GM19455 (cell line): Measurements from ENCODE around the gene ABCF3.

Experiments
- ATAC-seq: cut with Tn5 transposase; IDR thresholded peaks from one replicate; pipeline ENCODE4 v1.9.1; 2021; ENCODE audit not compliant: unreplicated experiment

Gene ABCF3

GRCh38 chr3:184185461-184186183 lies 377 bp upstream of the ABCF3 start:
- ATAC-seq, result peak; percentile 85

- no peak for ATAC-seq
Measured at GRCh38 chr3:184186902-184187207, 856 bp downstream of the ABCF3 start.

GRCh38 chr3:184188080-184188479 lies 2.1 kb downstream of the ABCF3 start:
- ATAC-seq, result no peak

- no peak for ATAC-seq
Measured at GRCh38 chr3:184189421-184189820, 3.4 kb downstream of the ABCF3 start.

- ATAC-seq, result no peak
Measured at GRCh38 chr3:184192889-184193288, 6.9 kb downstream of the ABCF3 start.

GRCh38 chr3:184193991-184194539 lies 8.1 kb downstream of the ABCF3 start:
- ATAC-seq, result no peak

- ATAC-seq, result no peak
Measured at GRCh38 chr3:184196536-184196935, 10.5 kb downstream of the ABCF3 start.

GRCh38 chr3:184198509-184198908 lies 12.5 kb downstream of the ABCF3 start:
- no peak for ATAC-seq

- no peak for ATAC-seq
Measured at GRCh38 chr3:184200825-184201224, 14.8 kb downstream of the ABCF3 start.

GRCh38 chr3:184203526-184203925 lies 17.5 kb downstream of the ABCF3 start:
- no peak for ATAC-seq

GRCh38 chr3:184209146-184209923 lies 23.3 kb downstream of the ABCF3 start:
- ATAC-seq, result no peak

GRCh38 chr3:184211297-184211696 lies 25.3 kb downstream of the ABCF3 start:
- ATAC-seq, result no peak

- ATAC-seq, result no peak
Measured at GRCh38 chr3:184211718-184212117, 25.7 kb downstream of the ABCF3 start.

- no peak for ATAC-seq
Measured at GRCh38 chr3:184218814-184219213, 32.8 kb downstream of the ABCF3 start.

- no peak for ATAC-seq
Measured at GRCh38 chr3:184222521-184222920, 36.5 kb downstream of the ABCF3 start.

GRCh38 chr3:184223946-184224345 lies 37.9 kb downstream of the ABCF3 start:
- no peak for ATAC-seq

- ATAC-seq, result no peak
Measured at GRCh38 chr3:184227481-184227935, 41.5 kb downstream of the ABCF3 start.

GRCh38 chr3:184228376-184229137 lies 42.6 kb downstream of the ABCF3 start:
- ATAC-seq, result no peak

GRCh38 chr3:184229394-184230080 lies 43.5 kb downstream of the ABCF3 start, which contains the start of gene VWA5B2:
VWA5B2 (plus strand) TSS chr3:184229585; CDS start chr3:184230529, 944 bp downstream.
- ATAC-seq, result peak; percentile 62

- ATAC-seq, result no peak
Measured at GRCh38 chr3:184230081-184230602, 44.1 kb downstream of the ABCF3 start.
